ENCODE results near the gene HSH2D. TPM values are rescaled to one million over a fixed set of nuclear protein-coding genes. Genes with fewer than 3 reads are reported as not detected.
A peak's percentile ranks its signal among the peaks of the same experiment; 100 is the strongest.

HSH2D gene
- total and polyA plus RNA-seq, 10 of the 15 experiments (the other 5 are each of a cell fraction or from before 2014, with no cell fraction given) = 22.0 to 145 (median 89.3) TPM

DNA sequence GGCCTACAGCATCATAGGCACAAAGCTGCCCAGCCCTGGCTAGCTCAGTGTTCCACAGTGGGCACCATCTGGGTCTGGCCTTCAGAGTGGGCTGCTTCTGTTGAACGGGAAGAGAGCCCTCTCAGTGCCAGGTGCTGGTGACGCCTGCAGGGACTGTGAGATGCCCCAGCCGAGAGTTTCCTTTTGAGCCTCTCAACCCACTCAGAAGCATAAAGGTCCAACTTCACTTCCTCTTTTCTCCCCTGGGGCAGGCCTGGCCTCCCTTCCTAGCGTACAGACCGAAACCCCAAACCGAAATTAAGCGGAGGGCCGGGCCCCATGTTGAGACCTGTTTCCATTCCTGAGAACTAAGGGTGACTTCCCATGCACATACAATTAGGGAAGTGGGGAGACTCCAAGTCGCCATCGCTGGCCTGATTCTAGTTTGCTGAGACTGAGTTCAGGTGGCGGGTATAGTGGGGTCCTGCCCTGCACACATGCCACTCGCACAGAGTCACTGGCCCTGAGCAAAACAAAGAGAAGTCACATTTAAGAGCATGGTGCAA lies 24.9 kb upstream of the HSH2D start:
- 1% methylated on average over 12 of the region's 12 CpGs for WGBS (ENCODE audit: insufficient coverage, insufficient replicate concordance, low lambda C conversion rate, missing lambda C conversion rate)
- Histone ChIP-seq H3K27me3 (replicated peaks in 1 of 2; ENCODE audit: control insufficient read depth in 2 of 2, insufficient read depth in 2 of 2, low read length in 1 of 2) (no peaks in the 10 kb centered on the region), H3K9ac (ENCODE audit: control insufficient read depth, insufficient read depth, low read length) (peak overlapping the region; percentile 87), H3K4me3 (peak overlapping the region; percentile 59; the same call in 1 of the 2 replicates), H3K36me3 (ENCODE audit: control insufficient read depth in 2 of 2, insufficient read depth in 2 of 2, low read length in 1 of 2) (peaks cover 22 to 40% of the 10 kb centered on the region in 2 experiments), H4K20me1 (ENCODE audit: control insufficient read depth, insufficient read depth) (no peaks in the 10 kb centered on the region), H3K79me2 (ENCODE audit: control insufficient read depth, insufficient read depth, low read length) (peaks cover 74% of the 10 kb centered on the region), H3K27ac (ENCODE audit: control insufficient read depth, insufficient read depth) (peak overlapping the region; percentile 100), H3K9me3 (replicated peaks; ENCODE audit: control insufficient read depth, insufficient read depth, low read length) (no peaks in the 10 kb centered on the region), H2AFZ (ENCODE audit: control insufficient read depth, low read depth, low read length) (no peak overlapping the region), H3K4me1 (ENCODE audit: control insufficient read depth, insufficient read depth, low read length) (peaks cover 62% of the 10 kb centered on the region), H3K4me2 (ENCODE audit: control insufficient read depth, insufficient read depth) (peak overlapping the region; percentile 92)
- DNase-seq (ENCODE audit: low read depth, low spot score) = peak; percentile 97
- intact Hi-C loops (cut with micrococcal nuclease; ENCODE audit: unreplicated experiment) (loop anchor here (1.0 to 10.0 kb wide), 4 partner anchors 25 to 326 kb away; partner anchors contain the start of gene HSH2D), in situ Hi-C loops (cut with MboI) (no loop called here)
- ChIA-PET SMC1A (ENCODE audit: uncharacterized antibody, unreplicated experiment) (interaction anchor here (1.2 to 8.6 kb wide), 11 partner anchors 10 to 76 kb away, joined by 3 to 135 read pairs (median 7); partner anchors contain the start of genes FAM32A and HSH2D), POLR2A (interaction anchor here (1.0 to 11.3 kb wide), 12 partner anchors 17 to 66 kb away, joined by 3 to 174 read pairs (median 7); partner anchors contain the start of genes FAM32A, HSH2D and TPM4), RAD21 (ENCODE audit: unreplicated experiment) (interaction anchor here (0.7 to 5.6 kb wide), 14 partner anchors 21 to 264 kb away, joined by 3 to 80 read pairs (median 6); partner anchors contain the start of genes FAM32A and HSH2D), CTCF (interaction anchor here (0.5 to 6.8 kb wide), 18 partner anchors 17 to 301 kb away, joined by 3 to 111 read pairs (median 5); partner anchors contain the start of genes FAM32A, HSH2D and TPM4)
- BruUV-seq (replicated peaks) = no TSS peak
- peak; percentile 97 for FAIRE-seq
- peak; percentile 82 for ATAC-seq
- TF ChIP-seq ASH2L (IDR thresholded peaks at IDR 0.05; ENCODE audit: borderline replicate concordance, low read depth) (no peak; the same call in 1 of the 2 replicates), STAT3 (IDR thresholded peaks at IDR 0.05; ENCODE audit: low read depth, low read length) (peak; percentile 82; the same call in 1 of the 2 replicates), SPI1 (IDR thresholded peaks at IDR 0.05; ENCODE audit: borderline replicate concordance, insufficient read depth, low read depth, low read length) (peak; percentile 100), PAX5 (IDR thresholded peaks at IDR 0.05; ENCODE audit: borderline replicate concordance, low read depth, low read length) (peak; percentile 96), CHD4 (IDR thresholded peaks at IDR 0.05) (no peak), POLR2AphosphoS5 (IDR thresholded peaks at IDR 0.05; ENCODE audit: low read length) (no peak; the same call in 1 of the 2 replicates), POU2F2 (IDR thresholded peaks at IDR 0.05; ENCODE audit: borderline replicate concordance, low read depth, low read length) (peak; percentile 73; the same call in 2 of the 3 replicates), BCL11A (IDR thresholded peaks at IDR 0.05; ENCODE audit: low read depth, low read length) (peak; percentile 99), ESRRA (IDR thresholded peaks at IDR 0.05; ENCODE audit: low read length) (peak; percentile 47; the same call in 1 of the 2 replicates), TBL1XR1 (IDR thresholded peaks at IDR 0.05; ENCODE audit: low read depth, low read length) (peak; percentile 87; the same call in 1 of the 2 replicates), MYB (IDR thresholded peaks at IDR 0.05; ENCODE audit: borderline replicate concordance, low read depth, low read length) (peak; percentile 78), BACH1 (IDR thresholded peaks at IDR 0.05; ENCODE audit: borderline replicate concordance) (peak; percentile 94), PAX8 (IDR thresholded peaks at IDR 0.05) (no peak), EGR1 (IDR thresholded peaks at IDR 0.05; ENCODE audit: borderline replicate concordance in 1 of 2, low read depth in 2 of 2, low read length in 2 of 2) (peak in 1 of 2 experiments; percentile 86; a peak in 2 of 3 replicates), SIX5 (IDR thresholded peaks at IDR 0.05; ENCODE audit: low read depth, low read length, severe bottlenecking) (no peak), SMAD5 (IDR thresholded peaks at IDR 0.05; ENCODE audit: low read depth) (0 out of 2 replicates have a peak, but pooled peaks have one; percentile 15)
- TF ChIP-seq, protein P1, sequence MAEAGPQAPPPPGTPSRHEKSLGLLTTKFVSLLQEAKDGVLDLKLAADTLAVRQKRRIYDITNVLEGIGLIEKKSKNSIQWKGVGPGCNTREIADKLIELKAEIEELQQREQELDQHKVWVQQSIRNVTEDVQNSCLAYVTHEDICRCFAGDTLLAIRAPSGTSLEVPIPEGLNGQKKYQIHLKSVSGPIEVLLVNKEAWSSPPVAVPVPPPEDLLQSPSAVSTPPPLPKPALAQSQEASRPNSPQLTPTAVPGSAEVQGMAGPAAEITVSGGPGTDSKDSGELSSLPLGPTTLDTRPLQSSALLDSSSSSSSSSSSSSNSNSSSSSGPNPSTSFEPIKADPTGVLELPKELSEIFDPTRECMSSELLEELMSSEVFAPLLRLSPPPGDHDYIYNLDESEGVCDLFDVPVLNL (IDR thresholded peaks at IDR 0.05; ENCODE audit: low read depth, low read length) = no peak
- TF ChIP-seq, protein P2, sequence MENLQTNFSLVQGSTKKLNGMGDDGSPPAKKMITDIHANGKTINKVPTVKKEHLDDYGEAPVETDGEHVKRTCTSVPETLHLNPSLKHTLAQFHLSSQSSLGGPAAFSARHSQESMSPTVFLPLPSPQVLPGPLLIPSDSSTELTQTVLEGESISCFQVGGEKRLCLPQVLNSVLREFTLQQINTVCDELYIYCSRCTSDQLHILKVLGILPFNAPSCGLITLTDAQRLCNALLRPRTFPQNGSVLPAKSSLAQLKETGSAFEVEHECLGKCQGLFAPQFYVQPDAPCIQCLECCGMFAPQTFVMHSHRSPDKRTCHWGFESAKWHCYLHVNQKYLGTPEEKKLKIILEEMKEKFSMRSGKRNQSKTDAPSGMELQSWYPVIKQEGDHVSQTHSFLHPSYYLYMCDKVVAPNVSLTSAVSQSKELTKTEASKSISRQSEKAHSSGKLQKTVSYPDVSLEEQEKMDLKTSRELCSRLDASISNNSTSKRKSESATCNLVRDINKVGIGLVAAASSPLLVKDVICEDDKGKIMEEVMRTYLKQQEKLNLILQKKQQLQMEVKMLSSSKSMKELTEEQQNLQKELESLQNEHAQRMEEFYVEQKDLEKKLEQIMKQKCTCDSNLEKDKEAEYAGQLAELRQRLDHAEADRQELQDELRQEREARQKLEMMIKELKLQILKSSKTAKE (IDR thresholded peaks at IDR 0.05; ENCODE audit: low read depth, poor library complexity, severe bottlenecking) = peak; percentile 87
- TF ChIP-seq, protein P3, sequence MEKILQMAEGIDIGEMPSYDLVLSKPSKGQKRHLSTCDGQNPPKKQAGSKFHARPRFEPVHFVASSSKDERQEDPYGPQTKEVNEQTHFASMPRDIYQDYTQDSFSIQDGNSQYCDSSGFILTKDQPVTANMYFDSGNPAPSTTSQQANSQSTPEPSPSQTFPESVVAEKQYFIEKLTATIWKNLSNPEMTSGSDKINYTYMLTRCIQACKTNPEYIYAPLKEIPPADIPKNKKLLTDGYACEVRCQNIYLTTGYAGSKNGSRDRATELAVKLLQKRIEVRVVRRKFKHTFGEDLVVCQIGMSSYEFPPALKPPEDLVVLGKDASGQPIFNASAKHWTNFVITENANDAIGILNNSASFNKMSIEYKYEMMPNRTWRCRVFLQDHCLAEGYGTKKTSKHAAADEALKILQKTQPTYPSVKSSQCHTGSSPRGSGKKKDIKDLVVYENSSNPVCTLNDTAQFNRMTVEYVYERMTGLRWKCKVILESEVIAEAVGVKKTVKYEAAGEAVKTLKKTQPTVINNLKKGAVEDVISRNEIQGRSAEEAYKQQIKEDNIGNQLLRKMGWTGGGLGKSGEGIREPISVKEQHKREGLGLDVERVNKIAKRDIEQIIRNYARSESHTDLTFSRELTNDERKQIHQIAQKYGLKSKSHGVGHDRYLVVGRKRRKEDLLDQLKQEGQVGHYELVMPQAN (conservative IDR thresholded peaks at IDR 0.05) = peak; percentile 31; the same call in 1 of the 2 replicates
